ENCODE measurements around the gene CTNNA3.

CTNNA3 gene

GRCh38 chr10:66537186-66537585 is 1158.8 kb downstream of the CTNNA3 start:
- no peak for DNase-seq (ENCODE audit: low read depth)

- no peak for DNase-seq (ENCODE audit: low read depth)
Measured at GRCh38 chr10:66535439-66535838, 1160.6 kb downstream of the CTNNA3 start.

- no peak for DNase-seq (ENCODE audit: low read depth)
Measured at GRCh38 chr10:66534866-66535265, 1161.1 kb downstream of the CTNNA3 start.

GRCh38 chr10:66521506-66521905 is 1174.5 kb downstream of the CTNNA3 start:
- no peak for DNase-seq (ENCODE audit: low read depth)

GRCh38 chr10:66519616-66520015 is 1176.4 kb downstream of the CTNNA3 start:
- no peak for DNase-seq (ENCODE audit: low read depth)

GRCh38 chr10:66514666-66515065 is 1181.3 kb downstream of the CTNNA3 start:
- DNase-seq (ENCODE audit: low read depth): no peak

GRCh38 chr10:66513504-66513903 is 1182.5 kb downstream of the CTNNA3 start:
- DNase-seq (ENCODE audit: low read depth): no peak

GRCh38 chr10:66505003-66505657 is 1190.9 kb downstream of the CTNNA3 start:
- no peak for DNase-seq (ENCODE audit: low read depth)

GRCh38 chr10:66501356-66501755 is 1194.6 kb downstream of the CTNNA3 start:
- DNase-seq (ENCODE audit: low read depth): no peak

- no peak for DNase-seq (ENCODE audit: low read depth)
Measured at GRCh38 chr10:66483966-66484365, 1212.0 kb downstream of the CTNNA3 start.

GRCh38 chr10:66472156-66472555 is 1223.8 kb downstream of the CTNNA3 start:
- DNase-seq (ENCODE audit: low read depth): no peak

- DNase-seq (ENCODE audit: low read depth): no peak
Measured at GRCh38 chr10:66467042-66467441, 1229.0 kb downstream of the CTNNA3 start.

- DNase-seq (ENCODE audit: low read depth): no peak
Measured at GRCh38 chr10:66466622-66467021, 1229.4 kb downstream of the CTNNA3 start.

GRCh38 chr10:66463611-66464010 is 1232.4 kb downstream of the CTNNA3 start:
- no peak for DNase-seq (ENCODE audit: low read depth)

GRCh38 chr10:66457629-66458028 is 1238.4 kb downstream of the CTNNA3 start:
- DNase-seq (ENCODE audit: low read depth): no peak

GRCh38 chr10:66455304-66455703 is 1240.7 kb downstream of the CTNNA3 start:
- no peak for DNase-seq (ENCODE audit: low read depth)

GRCh38 chr10:66440568-66440967 is 1255.4 kb downstream of the CTNNA3 start:
- DNase-seq (ENCODE audit: low read depth): no peak

GRCh38 chr10:66414943-66415342 is 1281.1 kb downstream of the CTNNA3 start:
- DNase-seq (ENCODE audit: low read depth): no peak

GRCh38 chr10:66405566-66405965 is 1290.4 kb downstream of the CTNNA3 start:
- no peak for DNase-seq (ENCODE audit: low read depth)

GRCh38 chr10:66398669-66399068 is 1297.3 kb downstream of the CTNNA3 start:
- DNase-seq (ENCODE audit: low read depth): no peak

GRCh38 chr10:66394342-66395063 is 1301.5 kb downstream of the CTNNA3 start:
- DNase-seq (ENCODE audit: low read depth): no peak

- no peak for DNase-seq (ENCODE audit: low read depth)
Measured at GRCh38 chr10:66390926-66391325, 1305.1 kb downstream of the CTNNA3 start.

- no peak for DNase-seq (ENCODE audit: low read depth)
Measured at GRCh38 chr10:66381045-66381444, 1315.0 kb downstream of the CTNNA3 start.
